C1 segment of cervical spinal cord (tissue), 14 donors: ENCODE data around the gene DPP6.
"Not testable (repeated sequence)": the region's sequence is repeated elsewhere in the genome, so short reads cannot be mapped to it uniquely, and the experiment has no call there.

Experiments used
- DNase-seq, 14 donors: peaks; one replicate each; lab custom pipeline; 2025; lab: John Stamatoyannopoulos, UW

DPP6 gene

DNA sequence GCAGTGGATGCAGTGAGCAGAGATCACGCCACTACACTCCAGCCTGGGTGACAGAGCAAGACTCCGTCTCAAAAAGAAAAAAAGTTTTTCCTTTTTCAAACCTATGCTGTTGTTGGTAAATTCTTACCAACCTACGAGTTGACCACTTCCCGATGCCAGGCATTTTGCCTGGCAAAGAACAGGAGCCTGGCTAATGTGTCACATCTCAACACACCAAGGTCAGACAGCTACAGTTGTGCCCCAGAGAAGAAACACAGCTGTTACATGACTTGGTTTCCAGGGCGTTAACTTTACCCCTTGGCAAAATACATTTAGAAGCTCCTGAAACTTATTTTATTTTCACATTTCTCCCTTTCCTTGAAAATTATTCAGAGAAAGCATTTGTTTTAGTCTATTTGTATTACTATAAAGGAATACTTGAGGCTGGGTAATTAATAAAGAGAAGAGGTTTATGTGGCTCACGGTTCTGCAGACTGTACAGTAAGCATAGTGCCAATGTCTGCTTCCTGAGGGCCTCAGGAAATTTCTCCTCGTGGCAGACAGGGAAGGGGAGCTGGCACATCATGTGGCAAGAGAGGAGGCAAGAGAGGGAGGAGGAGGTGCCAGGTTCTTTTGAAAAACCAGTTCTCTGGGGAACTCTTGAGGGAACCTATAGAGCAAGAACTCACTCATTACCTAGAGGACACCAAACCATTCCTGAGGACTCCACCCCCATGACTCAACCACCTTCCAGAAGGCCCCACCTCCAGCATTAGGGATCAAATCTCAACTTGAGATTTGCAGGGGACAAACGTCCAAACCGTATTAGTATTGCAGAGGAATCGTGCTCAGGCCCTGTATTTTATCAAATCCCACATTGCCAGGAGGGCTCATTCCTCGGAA, 867.4 kb downstream of the DPP6 start:
- DNase-seq: no peak

DNA sequence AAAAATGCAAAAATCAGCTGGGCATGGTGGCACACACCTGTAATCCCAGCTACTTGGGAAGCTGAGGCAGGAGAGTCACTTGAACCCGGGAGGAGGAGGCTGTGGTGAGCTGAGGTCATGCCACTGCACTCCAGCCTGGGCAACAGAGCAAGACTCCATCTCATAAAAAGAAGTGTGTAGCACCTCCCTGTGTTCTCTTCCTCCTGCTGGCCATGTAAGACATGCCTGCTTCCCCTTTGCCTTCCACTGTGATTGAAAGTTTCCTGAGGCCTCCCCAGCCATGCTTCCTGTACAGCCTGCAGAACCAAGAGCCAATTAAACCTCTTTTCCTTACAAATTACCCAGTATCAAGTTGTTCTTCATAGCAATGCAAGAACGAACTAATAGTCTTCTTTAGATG, 870.3 kb downstream of the DPP6 start:
- not testable (repeated sequence) for DNase-seq

DNA sequence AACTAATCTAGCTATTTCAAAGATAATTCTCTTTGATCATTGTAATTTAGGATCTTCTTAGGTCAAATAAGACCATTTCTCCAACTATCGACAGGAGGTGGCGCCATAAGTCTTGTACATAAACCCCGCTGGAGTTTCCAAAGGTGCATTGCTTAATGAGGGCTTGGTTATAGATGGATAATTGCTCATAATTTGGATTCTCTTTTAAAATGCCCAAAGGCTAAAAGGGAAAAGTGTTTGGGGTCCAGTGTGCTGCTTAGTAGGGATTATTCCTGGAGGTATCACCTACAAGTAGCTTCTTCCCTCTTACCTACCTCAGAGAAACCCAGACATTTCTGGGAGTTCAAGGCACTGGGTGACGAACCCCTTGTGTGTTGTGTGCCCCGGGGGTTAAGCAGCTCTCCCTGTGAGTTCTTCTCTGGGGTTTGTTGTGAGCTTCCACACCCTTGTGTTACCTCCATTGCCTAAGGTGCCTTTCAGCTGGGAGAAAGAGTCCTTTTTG, 875.5 kb downstream of the DPP6 start:
- DNase-seq: peak in 11 of 14 donors; percentile 20 to 67 (median 34)

DNA sequence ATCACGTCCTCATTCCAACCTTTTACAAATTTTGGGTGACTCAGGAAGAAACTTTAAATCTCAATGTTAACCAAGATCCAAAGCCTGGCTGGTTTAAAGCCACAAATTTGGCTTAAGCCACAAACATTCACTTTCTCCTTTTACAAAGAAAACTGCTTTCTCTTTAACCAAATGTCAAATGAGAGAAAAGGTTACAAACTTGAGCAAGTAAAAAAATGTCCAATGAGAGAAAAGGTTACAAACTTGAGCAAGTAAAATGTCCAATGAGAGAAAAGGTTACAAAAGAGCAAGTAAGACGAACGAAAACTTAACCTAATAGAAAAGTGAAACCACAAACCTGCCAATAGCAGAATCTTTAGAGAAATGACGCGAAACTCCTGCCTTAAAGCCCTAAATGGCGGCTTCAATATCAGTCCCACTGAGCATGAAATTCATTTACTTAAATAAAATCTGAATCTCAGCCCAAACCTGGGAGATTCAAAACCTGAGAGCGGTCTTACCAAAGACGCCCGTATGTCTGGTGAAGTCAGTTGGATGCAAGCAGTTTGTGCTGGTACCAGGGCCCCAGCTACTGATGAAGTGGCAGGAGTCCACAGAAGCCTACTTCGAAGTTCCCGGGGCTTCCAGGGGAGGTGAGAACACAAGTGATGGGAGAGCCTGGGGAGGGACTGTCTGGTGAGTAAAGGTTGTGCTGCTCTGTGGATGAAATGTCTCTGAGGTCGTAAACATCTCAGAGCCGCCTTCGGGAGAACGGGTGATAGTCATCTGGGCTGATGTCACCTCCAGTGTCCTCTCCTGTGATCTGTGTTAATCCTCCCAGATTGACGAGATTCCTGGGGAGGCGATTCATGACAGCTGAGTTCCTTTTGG, 876.2 kb downstream of the DPP6 start:
- DNase-seq: peak in 7 of 14 donors; percentile 25 to 49 (median 31)

DNA sequence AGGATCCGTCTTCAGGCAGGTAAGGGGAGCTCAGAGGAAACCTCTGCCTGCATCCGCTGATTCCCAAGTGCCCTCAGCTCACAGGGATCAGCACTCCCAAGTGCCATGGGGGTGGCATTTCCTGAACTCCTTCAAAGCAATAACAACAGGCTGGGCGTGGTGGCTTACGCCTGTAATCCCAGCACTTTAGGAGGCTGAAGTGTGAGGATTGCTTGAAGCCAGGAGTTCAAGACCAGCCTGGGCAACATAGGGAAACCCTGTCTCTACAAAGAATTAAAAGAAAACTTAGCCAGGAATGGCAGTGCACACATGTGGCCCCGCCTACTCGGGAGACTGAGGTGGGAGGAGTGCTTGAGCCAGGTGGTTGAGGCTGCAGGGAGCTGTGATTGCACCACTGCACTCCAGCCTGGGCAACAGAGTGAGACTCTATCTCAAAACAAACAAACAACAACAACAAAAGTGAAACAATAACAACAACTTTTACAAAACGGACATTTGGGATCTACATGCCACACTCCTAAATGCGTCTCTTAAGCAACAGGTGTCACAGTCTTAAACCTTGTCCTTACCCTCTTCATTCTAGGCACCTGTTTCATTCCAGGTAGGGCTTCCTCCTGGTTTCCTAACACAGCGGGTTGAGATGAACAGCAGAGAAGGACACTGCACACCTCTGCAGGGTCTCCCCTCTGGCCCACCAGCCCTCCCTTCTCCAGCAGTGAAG, 877.0 kb downstream of the DPP6 start:
- no peak for DNase-seq

DNA sequence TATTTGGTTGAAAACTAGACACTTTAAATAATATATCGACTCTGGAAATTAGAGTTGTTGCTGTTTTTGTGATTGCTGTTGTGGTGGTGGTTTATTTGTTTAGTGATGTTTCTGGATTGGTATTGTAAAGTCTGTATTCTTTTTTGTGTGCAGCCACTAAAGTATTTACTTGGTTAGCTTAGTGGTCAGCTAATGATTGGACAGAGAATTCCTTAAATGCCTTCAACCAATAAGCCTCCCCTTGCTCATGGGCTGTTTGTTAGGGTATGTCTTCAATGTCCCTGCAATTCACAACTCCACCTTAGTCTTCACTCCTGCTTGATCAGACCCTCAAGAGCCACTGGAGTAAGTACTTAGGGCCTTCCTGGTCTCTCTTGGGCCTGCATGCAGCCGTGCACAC, 879.7 kb downstream of the DPP6 start:
- DNase-seq: no peak

DNA sequence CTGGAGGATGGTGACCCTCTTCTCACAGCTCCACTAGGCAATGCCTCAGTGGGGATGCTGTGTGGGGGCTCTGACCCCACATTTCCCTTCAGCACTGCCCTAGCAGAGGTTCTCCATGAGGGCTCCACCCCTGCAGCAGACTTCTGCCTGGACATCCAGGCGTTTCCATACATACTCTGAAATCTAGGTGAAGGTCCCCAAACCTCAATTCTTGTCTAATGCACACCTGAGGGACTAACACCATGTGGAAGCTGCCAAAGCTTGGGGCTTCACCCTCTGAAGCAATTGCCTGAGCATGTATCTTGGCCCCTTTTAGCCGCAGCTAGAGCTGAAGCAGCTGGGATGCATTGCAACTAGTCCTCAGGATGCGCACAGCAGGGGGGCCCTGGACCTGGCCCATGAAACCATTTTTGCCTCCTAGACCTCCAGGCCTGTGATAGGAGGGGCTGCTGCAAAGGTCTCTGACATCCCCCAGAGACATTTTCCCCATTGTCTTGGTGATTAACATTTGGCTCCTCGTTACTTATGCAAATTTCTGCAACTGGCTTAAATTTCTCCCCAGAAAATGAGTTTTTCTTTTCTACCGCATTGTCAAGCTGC, 882.3 kb downstream of the DPP6 start:
- DNase-seq: not testable (repeated sequence)

DNA sequence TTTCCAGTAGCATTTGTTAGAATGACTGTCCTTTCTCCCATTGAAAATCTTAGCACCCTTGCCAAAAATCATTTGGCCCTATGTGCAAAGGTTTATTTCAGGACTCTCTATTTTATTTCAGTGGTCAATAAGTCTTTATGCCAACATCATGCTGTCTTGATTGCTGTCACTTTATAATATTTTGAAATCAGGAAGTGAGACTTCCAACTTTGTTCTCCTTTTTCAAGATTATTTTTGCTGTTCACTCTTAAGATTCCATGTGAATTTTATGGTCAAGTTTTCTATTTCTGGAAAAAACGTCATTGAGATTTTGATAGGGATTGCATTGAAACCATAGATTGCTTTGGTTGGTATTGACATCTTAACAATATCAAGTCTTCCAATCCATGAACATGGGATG, 885.6 kb downstream of the DPP6 start:
- DNase-seq: no peak

DNA sequence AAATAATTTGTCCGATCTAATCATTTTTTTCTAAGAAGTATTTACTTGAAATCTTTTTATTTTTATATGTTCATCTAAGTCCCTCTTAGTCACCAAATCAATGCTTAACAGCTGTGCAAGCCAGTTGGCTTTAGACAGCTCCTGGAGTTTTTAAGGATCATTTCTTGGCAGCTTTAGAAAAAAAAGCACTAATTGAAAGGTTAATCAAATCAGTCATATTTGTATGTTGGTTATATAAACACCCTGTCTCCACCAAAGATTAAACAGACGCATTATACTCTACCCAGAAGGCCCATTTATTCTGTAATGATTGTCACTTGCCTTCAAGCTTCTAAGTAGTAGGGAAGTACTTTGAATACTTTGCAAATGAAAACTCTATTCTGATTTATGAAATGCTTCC, 890.5 kb downstream of the DPP6 start:
- DNase-seq: no peak
